ENCODE data around the gene PTPRD. TPM values are rescaled to one million over a fixed set of nuclear protein-coding genes. Genes with fewer than 3 reads are reported as not detected.

Gene PTPRD
- total RNA-seq, 4 donors from 2014 or later, result 0.78 to 11.7 (median 1.6) TPM

DNA sequence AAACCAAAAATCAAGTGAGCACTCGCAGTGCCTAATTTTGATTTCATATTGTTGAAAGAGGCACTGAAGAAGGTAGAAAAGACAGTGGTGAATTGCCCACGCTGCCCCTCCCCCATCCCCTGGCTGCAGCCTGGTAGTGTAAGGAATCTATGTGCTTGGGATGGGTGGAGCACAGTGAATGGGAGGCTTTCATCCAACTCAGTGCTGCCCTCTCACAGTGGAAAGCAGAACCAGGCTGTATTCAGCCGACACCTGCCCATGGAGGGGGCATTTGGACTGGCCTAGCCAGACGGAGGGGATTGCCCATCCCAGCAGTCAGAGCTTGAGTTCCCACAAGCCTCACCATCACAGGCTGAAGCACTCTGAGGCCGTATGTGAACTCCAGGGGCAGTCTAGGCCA is 2012.9 kb downstream of the PTPRD start:
- intact Hi-C loops (cut with DNase I; ENCODE audit: low total_unique reads) (loop anchor here (2.0 kb wide), 1 partner anchor 35 kb away; no protein-coding TSS in a partner anchor), in situ Hi-C loops (cut with MboI; ENCODE audit: low sequenced_read_pairs in 4 of 4) (no loop called here)
- no peaks in the 10 kb centered on the region for H3K36me3 ChIP-seq
- H3K9me3 ChIP-seq, result no peaks in the 10 kb centered on the region
- TF ChIP-seq, protein P1, sequence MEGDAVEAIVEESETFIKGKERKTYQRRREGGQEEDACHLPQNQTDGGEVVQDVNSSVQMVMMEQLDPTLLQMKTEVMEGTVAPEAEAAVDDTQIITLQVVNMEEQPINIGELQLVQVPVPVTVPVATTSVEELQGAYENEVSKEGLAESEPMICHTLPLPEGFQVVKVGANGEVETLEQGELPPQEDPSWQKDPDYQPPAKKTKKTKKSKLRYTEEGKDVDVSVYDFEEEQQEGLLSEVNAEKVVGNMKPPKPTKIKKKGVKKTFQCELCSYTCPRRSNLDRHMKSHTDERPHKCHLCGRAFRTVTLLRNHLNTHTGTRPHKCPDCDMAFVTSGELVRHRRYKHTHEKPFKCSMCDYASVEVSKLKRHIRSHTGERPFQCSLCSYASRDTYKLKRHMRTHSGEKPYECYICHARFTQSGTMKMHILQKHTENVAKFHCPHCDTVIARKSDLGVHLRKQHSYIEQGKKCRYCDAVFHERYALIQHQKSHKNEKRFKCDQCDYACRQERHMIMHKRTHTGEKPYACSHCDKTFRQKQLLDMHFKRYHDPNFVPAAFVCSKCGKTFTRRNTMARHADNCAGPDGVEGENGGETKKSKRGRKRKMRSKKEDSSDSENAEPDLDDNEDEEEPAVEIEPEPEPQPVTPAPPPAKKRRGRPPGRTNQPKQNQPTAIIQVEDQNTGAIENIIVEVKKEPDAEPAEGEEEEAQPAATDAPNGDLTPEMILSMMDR (IDR thresholded peaks at IDR 0.05 in 4 of 5, conservative IDR thresholded peaks at IDR 0.05 in 1 of 5), result no peak
- TF ChIP-seq POLR2A (IDR thresholded peaks at IDR 0.05), result no peak
- H3K27ac ChIP-seq, result no peak overlapping the region
- H3K27me3 ChIP-seq, result no peaks in the 10 kb centered on the region
- DNase-seq (no peak), ATAC-seq (no peak)
- H3K4me1 ChIP-seq, result no peaks in the 10 kb centered on the region
- no peak overlapping the region for H3K4me3 ChIP-seq

DNA sequence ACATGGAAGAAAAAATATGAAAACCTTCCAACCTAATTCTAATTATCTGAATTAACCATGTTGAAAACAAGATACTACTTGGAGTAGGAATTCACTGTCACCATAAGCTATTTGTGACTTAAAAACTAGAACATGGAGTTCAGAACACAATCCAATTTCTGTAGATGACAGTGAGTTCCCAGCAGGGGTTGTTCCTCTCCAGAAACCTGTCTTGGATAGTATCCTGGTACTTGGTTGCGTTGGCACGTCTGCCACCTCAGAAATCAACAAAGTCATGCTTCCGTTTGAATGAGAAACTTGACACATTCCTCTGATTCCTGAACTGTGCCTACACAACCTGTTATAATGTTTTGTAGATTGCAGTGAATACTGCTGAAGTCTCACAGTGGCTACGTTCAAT is 2023.3 kb downstream of the PTPRD start:
- no peak overlapping the region for H3K4me3 ChIP-seq
- in situ Hi-C loops (cut with MboI; ENCODE audit: low sequenced_read_pairs in 4 of 4), result no loop called here
- no peaks in the 10 kb centered on the region for H3K36me3 ChIP-seq
- no peaks in the 10 kb centered on the region for H3K9me3 ChIP-seq
- no peaks in the 10 kb centered on the region for H3K27me3 ChIP-seq
- ATAC-seq, result no peak
- no peak overlapping the region for H3K27ac ChIP-seq
- no peaks in the 10 kb centered on the region for H3K4me1 ChIP-seq
- DNase-seq, result no peak
- TF ChIP-seq POLR2A (IDR thresholded peaks at IDR 0.05), result no peak
- intact Hi-C loops (cut with DNase I; ENCODE audit: low total_unique reads), result no loop called here

DNA sequence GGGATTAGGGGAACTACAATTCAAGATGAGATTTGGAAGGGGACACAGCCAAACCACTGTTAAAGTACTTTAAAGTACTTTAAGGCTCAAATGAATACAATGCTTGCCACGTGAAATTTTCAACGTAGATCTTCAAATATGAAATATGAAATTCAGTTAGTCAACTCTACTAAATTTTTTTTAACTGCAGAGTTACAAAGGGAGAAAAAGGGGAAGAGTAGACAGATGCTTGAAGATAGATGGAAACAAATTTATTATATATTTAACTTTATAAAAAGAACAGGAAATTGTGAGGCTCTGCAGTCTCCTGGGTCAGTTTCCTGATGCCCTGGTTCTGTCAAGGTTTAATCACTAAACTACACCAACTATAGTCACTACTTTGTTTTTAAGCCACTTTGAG is 2027.8 kb downstream of the PTPRD start:
- no peaks in the 10 kb centered on the region for H3K9me3 ChIP-seq
- no peaks in the 10 kb centered on the region for H3K4me1 ChIP-seq
- DNase-seq (no peak), ATAC-seq (no peak)
- in situ Hi-C loops (cut with MboI; ENCODE audit: low sequenced_read_pairs in 4 of 4) (no loop called here), intact Hi-C loops (cut with DNase I; ENCODE audit: low total_unique reads) (no loop called here)
- H3K27ac ChIP-seq, result no peak overlapping the region
- no peak overlapping the region for H3K4me3 ChIP-seq
- no peaks in the 10 kb centered on the region for H3K27me3 ChIP-seq
- no peaks in the 10 kb centered on the region for H3K36me3 ChIP-seq
- no peak for TF ChIP-seq POLR2A (IDR thresholded peaks at IDR 0.05)
- TF ChIP-seq, protein P1 (IDR thresholded peaks at IDR 0.05 in 4 of 5, conservative IDR thresholded peaks at IDR 0.05 in 1 of 5), result no peak

GRCh38 chr9:8579661-8580060 is 2033.1 kb downstream of the PTPRD start:
- DNase-seq, result no peak
- no peaks in the 10 kb centered on the region for H3K4me1 ChIP-seq
- no peaks in the 10 kb centered on the region for H3K27me3 ChIP-seq
- TF ChIP-seq, protein P1 (IDR thresholded peaks at IDR 0.05 in 4 of 5, conservative IDR thresholded peaks at IDR 0.05 in 1 of 5), result no peak
- no peak for TF ChIP-seq POLR2A (IDR thresholded peaks at IDR 0.05)
- in situ Hi-C loops (cut with MboI; ENCODE audit: low sequenced_read_pairs in 4 of 4) (no loop called here), intact Hi-C loops (cut with DNase I; ENCODE audit: low total_unique reads) (no loop called here)
- H3K4me3 ChIP-seq, result no peak overlapping the region
- no peaks in the 10 kb centered on the region for H3K36me3 ChIP-seq
- ATAC-seq, result no peak
- H3K27ac ChIP-seq, result no peak overlapping the region
- no peaks in the 10 kb centered on the region for H3K9me3 ChIP-seq

DNA sequence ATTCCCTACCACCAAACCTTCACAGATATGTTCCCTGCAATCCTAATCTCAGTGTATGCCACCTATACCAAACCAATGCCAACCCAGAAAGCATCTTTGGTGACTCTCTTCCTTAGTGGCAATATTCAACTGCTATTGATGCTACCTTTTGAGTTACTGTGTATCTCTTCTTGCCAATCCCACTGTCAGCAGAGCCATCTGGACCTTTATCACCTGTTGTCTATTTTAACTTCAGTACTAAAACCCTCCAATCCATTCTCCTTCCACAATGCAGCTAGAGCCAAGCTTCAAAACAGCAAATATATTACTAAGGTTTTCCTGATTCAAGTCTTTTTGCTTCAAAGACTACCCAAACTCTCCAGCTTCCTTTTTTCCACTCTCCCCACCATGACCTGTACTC is 2036.1 kb downstream of the PTPRD start:
- in situ Hi-C loops (cut with MboI; ENCODE audit: low sequenced_read_pairs in 4 of 4), result no loop called here
- no peaks in the 10 kb centered on the region for H3K27me3 ChIP-seq
- no peaks in the 10 kb centered on the region for H3K4me1 ChIP-seq
- intact Hi-C loops (cut with DNase I; ENCODE audit: low total_unique reads), result no loop called here
- no peak overlapping the region for H3K27ac ChIP-seq
- TF ChIP-seq POLR2A (IDR thresholded peaks at IDR 0.05), result no peak
- TF ChIP-seq, protein P1 (IDR thresholded peaks at IDR 0.05 in 4 of 5, conservative IDR thresholded peaks at IDR 0.05 in 1 of 5), result no peak
- no peak for DNase-seq
- no peaks in the 10 kb centered on the region for H3K36me3 ChIP-seq
- H3K4me3 ChIP-seq, result no peak overlapping the region
- no peaks in the 10 kb centered on the region for H3K9me3 ChIP-seq
- no peak for ATAC-seq
